GM21390 (cell line): ENCODE data around the gene UNC45A.
A peak's percentile ranks its signal among the peaks of the same experiment; 100 is the strongest.

Experiments
- ATAC-seq: cut with Tn5 transposase; IDR thresholded peaks from one replicate; pipeline ENCODE4 v1.9.1; 2021; ENCODE audit not compliant: unreplicated experiment

Gene UNC45A

DNA sequence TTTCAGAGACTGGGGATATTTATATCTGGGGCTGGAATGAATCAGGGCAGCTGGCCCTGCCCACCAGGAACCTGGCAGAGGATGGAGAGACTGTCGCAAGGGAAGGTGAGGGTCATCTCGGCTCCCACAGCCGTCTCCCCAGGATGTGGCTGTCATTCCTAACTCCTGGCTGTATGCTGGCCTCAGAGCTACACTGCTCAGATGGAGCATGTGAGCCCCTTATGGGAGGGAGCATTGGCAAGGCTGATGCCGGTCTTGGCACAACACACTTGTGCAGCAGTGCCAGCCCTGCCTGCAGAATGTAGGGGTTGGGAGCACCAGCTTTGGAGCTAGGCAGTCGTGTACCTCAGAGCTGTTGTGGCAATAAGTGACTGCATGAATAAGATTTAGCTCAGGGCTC is 24.8 kb downstream of the UNC45A start:
- no peak for ATAC-seq

DNA sequence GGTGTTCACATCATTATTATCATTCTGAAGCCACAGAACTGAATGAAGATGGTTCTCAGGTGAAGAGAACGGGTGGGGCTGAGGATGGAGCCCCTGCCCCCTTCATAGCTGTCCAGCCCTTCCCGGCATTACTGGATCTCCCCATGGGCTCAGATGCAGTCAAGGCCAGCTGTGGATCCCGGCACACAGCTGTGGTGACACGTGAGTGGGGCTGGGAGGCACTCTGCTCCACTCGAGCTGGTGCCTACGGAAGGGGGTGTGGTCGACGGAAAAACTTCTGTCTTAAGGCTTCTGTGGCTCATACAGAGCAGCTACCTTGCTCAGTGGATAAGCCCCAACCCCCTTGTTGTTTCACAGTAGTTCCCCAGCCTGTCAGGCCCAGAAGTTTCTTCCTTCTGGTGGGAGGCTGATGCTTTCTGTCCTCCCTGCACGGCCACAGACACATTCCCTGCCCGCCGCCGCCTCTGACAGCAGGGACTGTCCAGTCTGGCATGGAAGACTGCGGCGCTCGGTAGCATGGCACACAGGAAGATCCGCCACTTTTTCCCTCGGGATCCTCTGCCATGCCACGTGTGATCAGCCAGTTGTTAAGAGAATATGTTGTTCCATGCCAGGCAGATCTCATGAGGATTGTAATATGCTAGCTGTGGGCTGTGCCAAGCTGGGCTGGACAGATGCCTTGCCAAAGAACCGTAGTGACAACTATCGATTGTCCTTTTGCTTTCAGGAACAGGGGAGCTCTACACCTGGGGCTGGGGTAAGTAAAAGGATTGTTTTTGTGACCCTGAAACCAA is 25.4 kb downstream of the UNC45A start:
- no peak for ATAC-seq

DNA sequence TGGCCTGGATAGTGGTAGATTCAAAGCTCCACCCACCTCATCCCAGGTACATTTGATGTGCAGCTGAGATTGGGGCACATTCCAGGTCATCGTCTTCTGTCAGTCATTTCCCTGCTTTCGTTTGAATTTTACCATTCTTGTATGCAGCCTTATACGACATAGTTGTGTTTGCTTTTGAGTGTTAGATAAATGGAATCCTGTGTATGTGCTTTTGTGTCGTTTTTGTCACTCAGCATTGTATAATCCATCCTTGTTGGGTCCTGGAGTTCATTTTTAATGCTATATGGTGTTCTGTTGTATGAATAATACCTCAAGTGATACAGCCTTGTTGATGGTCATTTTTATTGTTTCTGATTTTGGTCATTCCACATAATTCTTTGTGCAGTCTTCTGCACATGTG is 26.9 kb downstream of the UNC45A start:
- no peak for ATAC-seq

DNA sequence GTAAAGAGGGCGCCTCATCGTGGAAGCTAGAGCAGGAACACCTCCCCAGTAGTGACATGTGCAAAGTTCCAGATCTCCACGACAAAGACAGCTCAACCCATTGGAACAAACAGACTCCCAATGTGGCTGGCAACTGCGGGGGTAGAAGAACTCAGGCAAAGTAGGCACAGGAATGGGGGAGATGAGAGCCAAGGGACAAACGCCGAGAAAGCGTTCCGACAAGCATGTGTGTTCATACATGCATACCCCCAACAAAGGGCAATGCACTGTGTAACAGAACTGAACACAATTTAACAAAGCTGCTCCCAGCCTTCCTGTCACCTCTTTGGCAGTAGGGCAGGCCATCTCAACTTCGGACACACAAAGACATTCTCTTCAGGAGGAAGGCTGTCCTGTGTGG is 31.2 kb downstream of the UNC45A start:
- ATAC-seq: no peak

DNA sequence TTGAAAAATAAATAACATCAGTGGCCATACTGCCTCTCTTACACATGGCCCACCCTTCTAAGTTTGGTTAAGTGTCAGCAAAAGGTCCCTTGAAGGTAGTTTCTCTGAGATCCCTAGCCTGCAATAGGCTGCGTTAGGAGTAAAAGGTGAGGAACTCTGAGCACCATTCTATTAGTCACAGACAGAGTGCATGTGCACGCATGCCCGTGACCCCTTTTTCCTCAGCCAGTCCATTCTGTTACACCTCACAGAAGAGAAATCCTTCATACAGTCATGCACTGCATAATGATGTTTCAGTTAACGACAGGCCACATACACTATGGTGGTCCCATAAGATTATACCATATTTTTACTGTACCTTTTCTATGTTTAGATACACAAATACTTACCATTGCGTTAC is 32.1 kb downstream of the UNC45A start:
- ATAC-seq: no peak

DNA sequence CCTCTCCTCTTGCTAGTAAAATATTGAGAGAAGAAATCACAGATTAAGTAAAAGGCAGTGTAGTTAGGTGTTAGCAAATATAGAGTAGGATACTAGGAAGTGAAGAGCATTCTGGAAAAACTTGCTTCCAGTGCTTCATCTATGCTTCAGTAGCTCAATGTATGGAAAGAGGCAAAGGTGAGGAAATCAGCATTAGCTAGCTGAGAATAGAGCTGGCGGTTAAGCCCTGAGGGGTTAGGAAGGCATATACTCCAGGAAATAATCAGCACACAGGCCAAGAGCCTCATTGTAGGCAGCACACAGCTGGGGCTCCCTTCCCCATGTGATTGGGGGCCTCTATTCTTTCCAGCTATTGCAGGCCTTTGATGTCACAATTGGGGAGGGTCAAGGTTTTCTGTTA is 33.3 kb downstream of the UNC45A start:
- no peak for ATAC-seq

DNA sequence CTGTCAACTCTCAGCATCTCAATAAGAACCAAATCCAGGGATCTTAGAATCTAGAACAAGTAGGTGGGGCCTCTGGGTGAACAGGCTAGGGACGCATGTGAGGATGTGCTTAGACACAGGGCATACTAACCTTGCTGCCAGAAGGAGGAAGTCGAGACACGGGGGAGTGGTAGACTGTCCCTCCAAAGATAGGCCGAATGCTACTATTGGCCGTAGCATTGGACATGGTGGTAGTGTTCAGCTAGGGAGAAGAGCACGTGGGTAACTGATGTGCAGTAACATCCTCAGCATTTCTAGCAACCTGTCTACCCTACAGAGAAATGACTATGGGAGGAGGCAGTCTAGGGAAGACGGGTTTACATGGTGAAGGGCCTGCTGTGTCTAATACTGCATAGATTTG is 35.2 kb downstream of the UNC45A start:
- ATAC-seq: no peak

DNA sequence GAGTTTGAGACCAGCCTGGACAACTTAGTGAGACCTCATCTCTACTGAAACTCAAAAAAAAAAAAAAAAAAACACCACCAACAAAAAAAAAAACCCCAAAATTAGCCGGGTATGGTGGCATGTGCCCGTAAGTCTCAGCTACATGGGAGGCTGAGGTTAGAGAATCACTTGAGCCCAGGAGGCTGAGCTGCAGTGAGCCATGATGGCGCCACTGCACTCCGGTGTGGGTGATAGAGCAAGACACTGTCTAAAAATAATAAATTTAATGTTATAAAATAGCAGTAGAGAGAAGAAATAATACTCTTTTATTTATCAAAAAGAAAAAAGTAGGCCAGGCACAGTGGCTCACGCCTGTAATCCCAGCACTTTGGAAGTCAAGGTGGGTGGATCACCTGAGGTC is 37.0 kb downstream of the UNC45A start:
- no peak for ATAC-seq

DNA sequence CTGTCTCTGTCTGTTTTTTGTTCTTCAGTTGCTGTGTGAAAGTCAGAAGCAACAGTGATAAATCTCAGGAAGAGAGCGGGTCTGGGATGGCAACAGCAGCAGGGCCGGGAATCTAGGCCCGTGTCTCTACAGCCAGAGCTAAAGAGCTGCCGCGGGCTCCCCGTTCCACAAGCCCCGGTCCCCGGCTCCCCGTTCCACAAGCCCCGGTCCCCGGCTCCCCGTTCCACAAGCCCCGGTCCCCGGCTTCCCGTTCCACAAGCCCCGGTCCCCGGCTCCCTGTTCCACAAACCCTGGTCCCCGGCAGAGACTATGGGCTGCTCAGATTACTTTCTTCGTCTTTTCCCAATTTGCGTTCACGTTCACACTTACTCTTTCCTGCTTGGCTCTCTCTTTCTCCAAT is 39.1 kb downstream of the UNC45A start:
- ATAC-seq: no peak

DNA sequence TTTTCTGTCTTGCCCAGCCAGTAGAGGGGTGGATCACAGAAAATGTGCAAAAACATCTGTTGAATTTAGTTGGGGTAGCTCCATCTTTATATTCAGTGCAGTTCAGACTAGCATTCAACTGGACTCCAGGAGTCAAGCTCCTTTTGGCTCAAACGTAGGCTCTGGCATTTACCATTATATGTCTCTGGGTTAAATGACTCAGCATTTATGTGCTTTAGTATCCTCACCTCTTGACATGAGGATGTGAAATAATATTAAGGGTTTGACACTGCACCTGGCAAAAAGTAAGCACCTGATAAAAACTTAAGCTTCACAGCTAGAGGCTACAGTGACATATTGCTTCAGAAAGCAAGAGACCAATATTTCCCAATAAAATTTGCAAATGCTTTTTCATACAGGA is 44.5 kb downstream of the UNC45A start:
- ATAC-seq: no peak

DNA sequence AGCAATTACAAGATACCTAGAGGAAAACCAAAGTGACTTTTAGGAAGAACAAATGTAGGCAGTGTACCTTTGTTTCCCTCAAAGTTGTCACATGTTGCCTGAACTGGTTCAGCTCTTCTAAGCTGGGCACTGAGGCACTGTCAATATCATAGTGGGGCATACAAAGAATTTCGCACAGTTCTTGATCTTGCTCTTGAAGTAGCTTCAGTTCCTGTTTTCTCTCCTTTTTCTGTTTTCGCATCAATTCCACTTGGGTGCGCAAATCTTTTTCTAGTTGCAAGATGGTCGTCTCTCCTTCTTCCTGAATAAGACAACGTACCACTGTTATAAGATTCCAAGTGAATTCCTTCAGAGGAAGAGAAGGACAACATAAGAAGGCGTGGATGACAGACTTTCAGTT is 46.6 kb downstream of the UNC45A start:
- ATAC-seq: peak; percentile 86

DNA sequence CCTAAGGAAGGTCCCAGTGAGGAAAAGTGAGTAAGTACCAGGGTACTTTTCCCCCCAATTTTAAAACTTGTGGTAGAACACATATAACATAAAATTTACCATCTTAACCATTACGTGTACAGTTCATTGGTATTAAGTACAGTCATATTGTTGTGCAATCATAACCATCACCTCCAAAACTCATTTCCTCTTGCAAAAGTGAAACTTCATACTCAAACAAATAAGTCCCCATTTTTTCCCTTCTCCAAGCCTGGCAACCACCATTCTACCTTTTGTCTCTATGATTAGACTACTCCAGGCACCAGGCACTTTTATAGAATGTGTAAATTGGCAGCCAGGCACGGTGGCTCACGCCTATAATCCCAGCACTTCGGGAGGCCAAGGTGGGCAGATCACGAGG is 47.0 kb downstream of the UNC45A start:
- peak; percentile 45 for ATAC-seq

DNA sequence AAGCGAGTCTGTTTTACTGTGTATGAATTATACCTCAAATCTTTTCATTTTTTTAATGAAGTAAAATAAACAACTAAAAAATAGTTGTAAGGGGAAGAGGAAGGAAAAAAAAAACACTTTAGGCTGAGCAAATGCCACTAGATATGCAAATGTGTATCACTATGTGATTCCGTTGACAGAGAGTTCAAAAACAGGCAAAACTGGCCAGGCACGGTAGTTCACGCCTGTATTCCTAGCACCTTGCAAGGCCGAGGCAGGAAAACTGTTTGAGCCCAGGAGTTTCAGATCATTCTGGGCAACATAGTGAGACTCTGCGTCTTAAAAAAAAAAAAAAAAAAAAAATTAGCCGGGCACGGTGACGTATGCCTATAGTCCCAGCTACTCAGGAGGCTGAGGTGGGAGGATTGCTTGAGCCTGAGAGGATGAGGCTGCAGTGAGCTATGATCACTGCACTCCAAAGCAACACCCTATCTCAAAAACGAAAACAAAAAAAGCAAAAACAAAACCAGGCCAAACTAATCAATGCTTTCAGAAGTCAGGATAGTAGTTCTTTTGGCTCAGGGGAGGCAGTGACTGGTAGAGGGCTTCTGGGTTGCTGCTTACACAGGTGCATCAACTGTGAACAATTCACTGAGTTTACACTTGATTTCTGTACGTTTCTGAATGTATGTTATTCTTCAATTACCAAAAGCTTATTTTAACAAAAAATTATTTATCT is 51.9 kb downstream of the UNC45A start:
- peak; percentile 62 for ATAC-seq

DNA sequence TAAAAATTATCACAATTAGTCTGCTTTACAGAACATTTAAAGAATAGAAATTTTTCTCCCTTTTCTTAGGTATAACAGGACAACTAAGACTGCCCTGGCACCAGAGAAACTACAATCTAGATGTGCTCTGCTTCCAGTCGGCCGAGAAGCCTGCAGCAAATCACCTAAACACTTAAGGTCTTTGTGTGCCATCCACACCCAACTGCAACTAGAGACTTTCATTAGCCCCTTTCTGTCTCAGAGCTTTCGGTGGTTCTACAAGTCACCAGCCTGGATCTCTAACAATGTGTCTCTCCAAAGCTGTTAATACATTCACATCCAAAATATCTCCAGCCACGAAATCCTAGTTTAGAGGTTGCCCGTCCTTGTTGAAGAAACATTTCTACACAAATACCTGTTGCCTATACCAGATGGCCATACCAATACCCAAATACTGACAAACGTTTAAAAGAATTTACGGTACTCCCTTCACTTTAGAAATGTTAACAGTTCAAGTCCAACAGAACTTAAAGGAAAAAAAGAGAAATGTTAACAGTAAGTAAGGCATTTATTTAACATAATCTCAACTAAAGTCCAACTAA is 52.6 kb downstream of the UNC45A start:
- no peak for ATAC-seq

DNA sequence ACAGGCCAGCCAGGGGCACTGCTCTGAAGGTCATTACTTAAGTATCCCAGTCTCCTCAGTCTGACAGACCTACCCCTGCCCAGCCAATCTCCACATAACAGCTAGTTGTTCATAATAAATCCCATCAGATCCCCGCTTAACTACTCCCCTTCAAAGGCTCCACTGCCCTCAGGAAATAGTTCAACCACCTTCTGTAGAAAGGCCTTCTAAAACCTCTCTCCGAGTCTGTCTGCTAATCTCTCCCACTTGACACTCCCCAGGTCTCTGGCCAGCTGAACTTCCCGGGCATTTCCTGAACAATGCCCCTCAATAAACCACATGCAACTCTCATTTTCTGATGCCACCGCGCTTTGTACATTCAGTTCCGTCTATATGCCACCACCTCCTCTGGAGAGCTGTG is 53.2 kb downstream of the UNC45A start:
- no peak for ATAC-seq

DNA sequence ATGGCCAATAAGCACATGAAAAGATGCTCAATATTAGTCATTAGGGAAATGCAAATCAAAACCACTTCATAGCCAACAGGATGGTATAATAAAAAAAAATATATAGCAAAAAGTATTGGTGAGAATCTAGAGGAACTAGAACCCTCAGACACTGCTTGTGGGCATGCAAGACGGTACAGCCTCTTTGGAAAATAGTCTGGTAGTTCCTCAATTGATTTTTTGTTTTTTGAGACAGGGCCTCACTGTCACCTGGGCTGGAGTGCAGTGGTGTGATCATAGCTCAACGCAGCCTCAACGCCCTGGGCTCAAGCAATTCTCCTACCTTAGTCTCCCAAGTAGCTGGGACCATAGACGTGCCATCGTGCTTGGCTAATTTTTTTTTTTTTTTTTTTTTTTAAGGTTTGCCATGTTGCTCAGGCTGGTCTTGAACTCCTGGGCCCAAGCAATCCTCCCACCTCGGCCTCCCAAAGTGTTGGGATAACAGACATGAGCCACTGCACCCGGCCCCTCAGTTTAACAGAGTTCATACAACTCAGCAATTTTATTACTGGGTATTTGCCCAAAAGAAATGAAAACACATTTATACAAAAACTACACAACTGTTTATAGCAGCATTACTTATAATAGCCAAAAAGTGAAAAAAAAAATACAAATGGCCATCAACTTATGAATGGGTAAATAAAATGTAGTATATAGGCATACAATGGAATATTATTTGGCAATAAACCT is 54.1 kb downstream of the UNC45A start:
- ATAC-seq: no peak

DNA sequence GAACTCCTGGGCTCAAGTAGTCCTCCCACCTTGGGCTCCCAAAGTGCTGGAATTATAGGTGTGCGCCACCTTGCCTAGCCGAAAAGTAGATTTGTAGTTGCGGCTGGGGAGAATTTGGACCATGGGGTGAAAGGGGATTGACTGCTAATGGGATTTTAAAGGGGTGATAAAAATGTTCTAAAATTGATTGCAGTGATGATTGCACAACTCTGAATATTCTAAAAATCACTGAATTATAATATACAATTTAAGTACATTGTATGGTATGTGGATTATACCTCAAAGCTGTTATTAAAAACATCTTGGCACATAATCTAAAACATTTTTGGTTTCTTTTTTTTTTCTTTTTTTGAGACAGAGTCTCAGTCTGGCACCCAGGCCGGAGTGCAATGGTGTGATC is 55.4 kb downstream of the UNC45A start:
- ATAC-seq: no peak

DNA sequence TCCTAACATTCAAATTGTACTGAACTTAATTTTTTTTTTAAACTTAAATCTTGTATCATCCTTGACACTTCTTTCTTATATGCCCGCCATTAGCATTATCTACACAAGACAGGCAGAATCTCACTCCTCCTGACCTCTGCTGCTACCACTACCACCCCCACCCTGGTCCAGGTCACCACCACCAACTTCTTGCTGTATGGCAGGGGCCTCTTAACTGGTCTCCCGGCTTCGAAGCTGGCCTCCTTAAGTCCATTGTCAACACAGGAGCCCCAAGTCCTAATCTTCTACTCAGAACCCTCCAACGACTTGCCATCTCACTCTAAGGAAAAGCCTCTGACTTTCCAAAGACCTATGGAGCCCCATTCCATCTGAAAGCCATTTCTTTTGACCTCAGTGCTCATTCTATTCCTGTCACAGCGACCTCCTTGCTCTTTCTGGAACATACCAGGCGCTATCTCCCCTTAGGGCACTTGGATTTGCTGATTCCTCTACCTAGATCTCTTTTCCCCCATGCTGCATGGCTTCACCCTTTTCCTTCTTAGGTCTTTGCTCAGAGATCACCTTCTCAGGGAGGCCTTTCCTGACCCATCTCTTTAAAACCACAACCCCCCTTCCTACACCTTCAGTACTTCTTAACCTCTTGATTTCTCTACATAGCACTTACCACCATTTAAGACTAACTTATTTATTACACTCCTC is 56.7 kb downstream of the UNC45A start:
- ATAC-seq: no peak

DNA sequence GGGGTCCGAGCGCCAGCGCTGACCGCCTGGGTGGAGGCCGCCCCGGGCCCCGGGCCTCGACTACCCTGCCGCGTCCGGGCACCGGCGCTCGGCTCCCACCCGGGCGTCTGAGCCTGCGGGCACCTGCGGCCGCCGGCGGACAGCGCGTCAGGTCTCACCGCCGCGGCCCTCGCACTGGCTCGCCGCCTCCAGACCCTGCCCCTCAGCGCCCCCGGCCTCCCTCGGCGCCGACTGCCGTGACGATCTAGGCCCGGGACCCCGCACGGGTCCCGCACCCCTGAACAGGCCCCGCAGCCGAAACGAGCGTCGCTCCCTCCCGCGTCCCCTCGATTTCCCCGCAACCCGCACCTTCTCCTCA is 59.0 kb downstream of the UNC45A start:
- ATAC-seq: peak; percentile 9

DNA sequence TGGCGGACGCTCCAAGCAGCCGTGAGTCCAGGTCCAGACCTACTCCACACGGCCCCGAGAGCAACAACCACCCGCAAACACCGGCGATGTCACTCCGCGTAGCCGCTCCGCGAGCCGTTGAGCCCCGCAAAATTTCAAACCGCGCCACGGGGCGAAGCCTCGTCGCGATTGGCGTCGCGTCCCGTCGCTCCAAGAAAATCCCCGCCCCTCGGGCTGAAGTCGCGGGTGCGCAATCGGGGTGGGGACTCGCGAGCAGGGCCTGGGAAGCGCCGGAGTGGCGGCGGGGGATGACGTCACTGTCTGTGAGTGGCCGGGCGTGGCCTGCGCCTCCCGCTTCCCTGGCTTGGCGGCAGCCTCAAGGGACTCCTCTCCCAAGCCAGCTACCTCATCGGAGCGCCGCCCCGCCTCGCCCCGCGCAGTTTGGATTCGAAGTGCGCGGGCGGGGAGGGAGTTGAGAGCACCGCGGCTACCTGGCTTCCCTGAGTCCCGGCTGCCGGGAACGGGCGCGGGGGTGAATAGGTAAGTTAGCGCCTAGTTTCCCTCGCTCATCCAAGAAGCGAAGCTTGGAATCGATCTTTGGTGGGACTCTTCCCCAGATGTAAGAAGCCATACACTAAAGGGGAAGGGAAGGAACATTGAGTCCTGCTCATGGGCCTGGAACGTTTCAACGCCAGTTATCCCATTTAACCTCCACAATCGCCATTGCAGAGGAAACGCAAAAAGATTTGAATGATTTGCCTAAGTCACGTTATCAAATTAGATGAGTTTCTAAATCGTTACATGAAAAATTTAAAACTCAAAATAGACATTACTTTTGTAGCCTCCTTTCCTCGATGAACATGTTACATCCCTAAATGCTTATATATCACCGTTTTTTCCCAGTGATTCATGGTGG is 59.6 kb downstream of the UNC45A start, which contains the start of gene PRC1:
TSS of gene PRC1 (minus strand) at position 119 of the 895 bp plus-strand sequence. CDS start at position 1, 118 bp downstream.
- ATAC-seq: peak; percentile 94
